ENCODE results near the gene SLC31A2.
"Not testable (repeated sequence)": the region's sequence is repeated elsewhere in the genome, so short reads cannot be mapped to it uniquely, and the experiment has no call there.

The SLC31A2 gene

GRCh38 chr9:113150670-113151611, at the start of gene SLC31A2:
Gene SLC31A2, plus strand, starts transcription at chr9:113151007. Its CDS starts 68 bp downstream, at chr9:113151075.
- DNase-seq: peak; percentile 88 to 90

GRCh38 chr9:113105345-113105744, 45.5 kb upstream of the SLC31A2 start:
- DNase-seq: not testable (repeated sequence)

- peak in 1 of 2 experiments; percentile 9 for DNase-seq
These were observed 39.5 kb upstream of the SLC31A2 start for GRCh38 chr9:113111065-113111951.

- not testable (repeated sequence) for DNase-seq
These were observed 37.9 kb upstream of the SLC31A2 start for GRCh38 chr9:113112706-113113510.

- DNase-seq: not testable (repeated sequence)
These were observed 32.0 kb upstream of the SLC31A2 start for GRCh38 chr9:113118829-113119228.

- DNase-seq: no peak
These were observed 25.3 kb upstream of the SLC31A2 start for GRCh38 chr9:113125386-113126035.

- DNase-seq: no peak
These were observed 21.3 kb upstream of the SLC31A2 start for GRCh38 chr9:113129466-113129865.

GRCh38 chr9:113129884-113130283, 20.9 kb upstream of the SLC31A2 start:
- no peak for DNase-seq

GRCh38 chr9:113131689-113132151, 19.1 kb upstream of the SLC31A2 start:
- no peak for DNase-seq

- DNase-seq: no peak
These were observed 13.3 kb upstream of the SLC31A2 start for GRCh38 chr9:113137196-113138168.

GRCh38 chr9:113138760-113139159, 12.0 kb upstream of the SLC31A2 start:
- DNase-seq: no peak

GRCh38 chr9:113139225-113139829, 11.5 kb upstream of the SLC31A2 start:
- DNase-seq: no peak

- no peak for DNase-seq
These were observed 10.9 kb upstream of the SLC31A2 start for GRCh38 chr9:113139953-113140352.

GRCh38 chr9:113140896-113141295, 9.9 kb upstream of the SLC31A2 start:
- not testable (repeated sequence) for DNase-seq

- no peak for DNase-seq
These were observed 7.2 kb upstream of the SLC31A2 start for GRCh38 chr9:113143432-113144227.

GRCh38 chr9:113148372-113148705, 2.5 kb upstream of the SLC31A2 start:
- DNase-seq: no peak

- no peak for DNase-seq
These were observed 1.9 kb upstream of the SLC31A2 start for GRCh38 chr9:113148781-113149510.

GRCh38 chr9:113149561-113149960, 1.2 kb upstream of the SLC31A2 start:
- DNase-seq: not testable (repeated sequence)
